H1 (cell line): ENCODE results near the gene KRCC1.
A peak's percentile ranks its signal among the peaks of the same experiment; 100 is the strongest.

Source experiments
- BACH1 ChIP-seq: IDR thresholded peaks from 2 replicates; pipeline ENCODE4 v1.6.1; 2012; ENCODE audit warnings: low read length, improper control_type of control experiment
- BRCA1 ChIP-seq: IDR thresholded peaks from 2 replicates; pipeline ENCODE4 v1.6.1; 2012; ENCODE audit warnings: low read depth, low read length, improper control_type of control experiment
- CTCF ChIP-seq, 3 experiments: IDR thresholded peaks; 1 replicate in 2 of 3; 2 replicates in 1 of 3; pipeline versions ENCODE4 v1.5.1 to v1.6.1; 2011; ENCODE audit warnings: low read length in 3 of 3, mild to moderate bottlenecking in 3 of 3, inconsistent platforms in 2 of 3, low read depth in 1 of 3, moderate library complexity in 1 of 3; ENCODE audit not compliant: insufficient read depth in 1 of 3; ENCODE audit errors: control extremely low read depth in 1 of 3
- GABPA ChIP-seq: IDR thresholded peaks from 2 replicates; pipeline ENCODE4 v1.6.1; 2011; ENCODE audit warnings: mild to moderate bottlenecking, low read length, moderate library complexity, borderline replicate concordance; ENCODE audit not compliant: insufficient read depth
- POLR2A ChIP-seq, 2 experiments: IDR thresholded peaks; 1 replicate in 1 of 2; 2 replicates in 1 of 2; pipeline ENCODE4 v1.6.1; 2011; ENCODE audit warnings: low read depth in 2 of 2, low read length in 2 of 2, mild to moderate bottlenecking in 2 of 2; ENCODE audit errors: control extremely low read depth in 1 of 2
- POLR2AphosphoS5 ChIP-seq: IDR thresholded peaks from 2 replicates; pipeline ENCODE4 v1.6.1; 2011; ENCODE audit warnings: low read depth, low read length
- SRF ChIP-seq: IDR thresholded peaks from 2 replicates; pipeline ENCODE4 v1.6.1; 2011; ENCODE audit warnings: mild to moderate bottlenecking, low read depth, low read length, moderate library complexity
- TAF1 ChIP-seq: IDR thresholded peaks from 2 replicates; pipeline ENCODE4 v1.6.1; 2011; ENCODE audit warnings: mild to moderate bottlenecking, low read depth, low read length

GRCh38 chr2:88010136-88010535, 45.4 kb downstream of the KRCC1 start:
- TF ChIP-seq SRF, result no peak
- no peak for TF ChIP-seq POLR2AphosphoS5
- peak in 1 of 3 experiments; percentile 8; a peak in 1 of 4 replicates for TF ChIP-seq CTCF (IDR thresholded peaks at IDR 0.05; ENCODE audit: control extremely low read depth in 1 of 3, insufficient read depth in 1 of 3, low read depth in 1 of 3, low read length in 3 of 3)
- TF ChIP-seq GABPA, result no peak
- TF ChIP-seq POLR2A (IDR thresholded peaks at IDR 0.05; ENCODE audit: control extremely low read depth in 1 of 2, low read depth in 2 of 2, low read length in 2 of 2), result no peak
- TF ChIP-seq BACH1, result no peak
- TF ChIP-seq BRCA1, result no peak
- TF ChIP-seq TAF1, result no peak
